H1 (cell line): ENCODE data around the gene RNF220. TPM values are rescaled to one million over a fixed set of nuclear protein-coding genes. Genes with fewer than 3 reads are reported as not detected.

Experiments
- CTCF ChIA-PET: fragments of 300-600 bp; sonication (Branson Sonifier 250); formaldehyde crosslinking; loops from one replicate; lab custom pipeline; 2021; ENCODE audit not compliant: partially characterized antibody; lab: Charles Lee
- POLR2A ChIA-PET: fragments of 300-600 bp; sonication (Branson Sonifier 250); formaldehyde crosslinking; loops from one replicate; lab custom pipeline; 2021; ENCODE audit warnings: inconsistent platforms; ENCODE audit not compliant: partially characterized antibody; lab: Charles Lee
- DNase-seq, 2 experiments: peaks; one replicate each; pipeline versions ENCODE4 v3.0.0 to v3.0.0-alpha.2; 2010 to 2022; ENCODE audit warnings: low spot score in 2 of 2, low read depth in 1 of 2, mixed read lengths in 1 of 2
- FAIRE-seq: peaks from 2 replicates; lab custom pipeline; 2011; peaks lifted over from hg19 to GRCh38; lab: Jason Lieb, UNC
- H2AFZ ChIP-seq: 2 replicates; pipeline ENCODE4 v1.8.1; 2012; ENCODE audit warnings: low read length, inconsistent platforms
- H2AK5ac ChIP-seq: 2 replicates; pipeline ENCODE4 v1.6.1; 2013; ENCODE audit warnings: low read depth, low read length
- H2BK120ac ChIP-seq: replicated peaks from 2 replicates; pipeline ENCODE3; 2013; ENCODE audit warnings: low read depth, low read length, inconsistent platforms
- H2BK12ac ChIP-seq: 2 replicates; pipeline ENCODE4 v1.6.1; 2013; ENCODE audit warnings: low read depth, low read length
- H2BK15ac ChIP-seq: 2 replicates; pipeline ENCODE4 v1.6.1; 2013; ENCODE audit warnings: low read length
- H2BK20ac ChIP-seq: 2 replicates; pipeline ENCODE4 v1.6.1; 2013; ENCODE audit warnings: low read length
- H2BK5ac ChIP-seq: 2 replicates; pipeline ENCODE4 v1.6.1; 2013; ENCODE audit warnings: low read depth, low read length
- H3K14ac ChIP-seq: 2 replicates; pipeline ENCODE4 v1.6.1; 2013; ENCODE audit warnings: inconsistent platforms; ENCODE audit not compliant: insufficient read length
- H3K18ac ChIP-seq: 2 replicates; pipeline ENCODE4 v1.6.1; 2013; ENCODE audit warnings: low read length; ENCODE audit errors: extremely low read depth
- H3K23ac ChIP-seq: 2 replicates; pipeline ENCODE4 v1.6.1; 2013; ENCODE audit warnings: inconsistent platforms; ENCODE audit not compliant: insufficient read length
- H3K23me2 ChIP-seq: 2 replicates; pipeline ENCODE4 v1.6.1; 2013; ENCODE audit warnings: low read depth, low read length
- H3K27ac ChIP-seq: 2 replicates; pipeline ENCODE4 v1.6.1; 2011; ENCODE audit warnings: low read depth, low read length, inconsistent platforms
- H3K27me3 ChIP-seq, 4 experiments: replicated peaks in 1 of 4; 1 replicate in 1 of 4; 2 replicates in 3 of 4; pipeline versions ENCODE4 v1.6.1 to v1.8.1; 2011 to 2013; ENCODE audit warnings: low read length in 3 of 4, mild to moderate bottlenecking in 3 of 4, inconsistent platforms in 2 of 4, mixed read lengths in 2 of 4, moderate library complexity in 1 of 4; ENCODE audit not compliant: control insufficient read depth in 3 of 4, insufficient read depth in 3 of 4; ENCODE audit errors: extremely low read depth in 1 of 4
- H3K36me3 ChIP-seq, 4 experiments: 2 replicates each; pipeline versions ENCODE4 v1.6.1 to v1.8.1; 2011 to 2013; ENCODE audit warnings: mild to moderate bottlenecking in 4 of 4, low read length in 3 of 4, moderate library complexity in 2 of 4, control low read depth in 1 of 4, inconsistent platforms in 1 of 4; ENCODE audit not compliant: insufficient read depth in 4 of 4, control insufficient read depth in 2 of 4
- H3K4ac ChIP-seq: replicated peaks from 2 replicates; pipeline ENCODE3; 2013; ENCODE audit warnings: low read length, low read depth, mixed read lengths, inconsistent platforms; ENCODE audit not compliant: insufficient read length
- H3K4me1 ChIP-seq, 4 experiments: replicated peaks in 1 of 4; 1 replicate in 1 of 4; 2 replicates in 3 of 4; pipeline versions ENCODE4 v1.6.1 to v1.8.1; 2011 to 2013; ENCODE audit warnings: low read length in 3 of 4, inconsistent platforms in 2 of 4, mixed read lengths in 1 of 4; ENCODE audit not compliant: insufficient read depth in 4 of 4, control insufficient read depth in 3 of 4
- H3K4me2 ChIP-seq, 2 experiments: 2 replicates each; pipeline versions ENCODE4 v1.6.1 to v1.8.1; 2011 to 2013; ENCODE audit warnings: low read depth in 2 of 2, low read length in 2 of 2, control low read depth in 1 of 2, inconsistent platforms in 1 of 2, mild to moderate bottlenecking in 1 of 2; ENCODE audit not compliant: insufficient read depth in 1 of 2
- H3K4me3 ChIP-seq, 4 experiments: fragments of 200-600, 300-600 bp in 1 of 4; sonication (generic), shearing (Covaris generic), sonication (Bioruptor Twin) in 1 of 4; 2 replicates each; pipeline versions ENCODE4 v1.5.1 to v1.8.1; 2011 to 2016; ENCODE audit warnings: low read length in 4 of 4, low read depth in 3 of 4, control low read depth in 2 of 4, inconsistent platforms in 2 of 4, mild to moderate bottlenecking in 2 of 4, mixed read lengths in 1 of 4, moderate library complexity in 1 of 4; ENCODE audit not compliant: insufficient read depth in 2 of 4; ENCODE audit errors: extremely low read depth in 1 of 4
- H3K56ac ChIP-seq: replicated peaks from 2 replicates; pipeline ENCODE3; 2013; ENCODE audit warnings: low read depth, mild to moderate bottlenecking, mixed read lengths, low read length, inconsistent platforms; ENCODE audit not compliant: insufficient read length
- H3K79me1 ChIP-seq: 2 replicates; pipeline ENCODE4 v1.6.1; 2013; ENCODE audit warnings: low read depth, low read length, control low read depth
- H3K79me2 ChIP-seq, 2 experiments: 2 replicates each; pipeline versions ENCODE4 v1.6.1 to v1.8.1; 2012 to 2013; ENCODE audit warnings: low read length in 2 of 2, mild to moderate bottlenecking in 2 of 2, inconsistent platforms in 1 of 2; ENCODE audit not compliant: insufficient read depth in 2 of 2, control insufficient read depth in 1 of 2
- H3K9ac ChIP-seq, 4 experiments: replicated peaks in 1 of 4; 1 replicate in 1 of 4; 2 replicates in 3 of 4; pipeline versions ENCODE4 v1.6.1 to v1.8.1; 2011 to 2013; ENCODE audit warnings: low read depth in 3 of 4, low read length in 3 of 4, control low read depth in 2 of 4, mild to moderate bottlenecking in 2 of 4, moderate library complexity in 2 of 4, inconsistent platforms in 1 of 4; ENCODE audit errors: extremely low read depth in 1 of 4
- H3K9me3 ChIP-seq, 2 experiments: 2 replicates each; pipeline versions ENCODE4 v1.6.1 to v1.8.1; 2012 to 2013; ENCODE audit warnings: mild to moderate bottlenecking in 2 of 2, moderate library complexity in 2 of 2, control low read depth in 1 of 2, inconsistent platforms in 1 of 2, low read depth in 1 of 2, low read length in 1 of 2, mixed read lengths in 1 of 2; ENCODE audit not compliant: insufficient read depth in 2 of 2
- H4K20me1 ChIP-seq, 2 experiments: replicated peaks in 1 of 2; 2 replicates each; pipeline versions ENCODE3 to v1.8.1; 2011 to 2013; ENCODE audit warnings: inconsistent platforms in 2 of 2, low read length in 2 of 2, mild to moderate bottlenecking in 1 of 2; ENCODE audit not compliant: insufficient read depth in 2 of 2, control insufficient read depth in 1 of 2
- H4K5ac ChIP-seq: 2 replicates; pipeline ENCODE4 v1.6.1; 2013; ENCODE audit warnings: low read length, low read depth, mixed read lengths, inconsistent platforms; ENCODE audit not compliant: insufficient read length
- H4K8ac ChIP-seq: 2 replicates; pipeline ENCODE4 v1.8.0; 2013; ENCODE audit warnings: mild to moderate bottlenecking, moderate library complexity, low read length, inconsistent platforms; ENCODE audit not compliant: insufficient read depth; ENCODE audit errors: extremely low read depth
- H4K91ac ChIP-seq: replicated peaks from 2 replicates; pipeline ENCODE3; 2013; ENCODE audit warnings: low read length, mixed read lengths, inconsistent platforms; ENCODE audit not compliant: insufficient read length
- ASH2L ChIP-seq: fragments of 200-600, 300-600 bp; sonication (generic); IDR thresholded peaks from one replicate; pipeline ENCODE4 v1.7.1; 2017; ENCODE audit warnings: low read length
- ATF3 ChIP-seq: IDR thresholded peaks from 2 replicates; pipeline ENCODE4 v1.6.1; 2011; ENCODE audit warnings: low read depth, mild to moderate bottlenecking, low read length; ENCODE audit not compliant: insufficient read depth
- CTBP2 ChIP-seq: IDR thresholded peaks from 2 replicates; pipeline ENCODE4 v1.7.0; 2011; ENCODE audit warnings: borderline replicate concordance, mild to moderate bottlenecking, moderate library complexity, mixed read lengths, low read length; ENCODE audit not compliant: insufficient read depth, insufficient read length
- HDAC6 ChIP-seq: IDR thresholded peaks from one replicate; pipeline ENCODE4 v1.7.1; 2012; ENCODE audit warnings: low read depth, mild to moderate bottlenecking, inconsistent platforms, low read length, moderate library complexity
- MAFK ChIP-seq: IDR thresholded peaks from 2 replicates; pipeline ENCODE4 v1.6.1; 2012; ENCODE audit warnings: low read depth, mild to moderate bottlenecking, improper control_type of control experiment, low read length
- NRF1 ChIP-seq: IDR thresholded peaks from 2 replicates; pipeline ENCODE4 v1.6.1; 2011; ENCODE audit warnings: mild to moderate bottlenecking, low read depth, low read length, improper control_type of control experiment
- RXRA ChIP-seq: IDR thresholded peaks from 2 replicates; pipeline ENCODE4 v1.6.1; 2011; ENCODE audit warnings: low read depth, mild to moderate bottlenecking, low read length, moderate library complexity; ENCODE audit not compliant: insufficient read depth
- SP1 ChIP-seq: IDR thresholded peaks from 2 replicates; pipeline ENCODE4 v1.6.1; 2011; ENCODE audit warnings: low read depth, low read length
- SP2 ChIP-seq: IDR thresholded peaks from 2 replicates; pipeline ENCODE4 v1.6.1; 2012; ENCODE audit warnings: mild to moderate bottlenecking, low read length, inconsistent platforms
- SUZ12 ChIP-seq: fragments of 200-600 bp; sonication (generic); IDR thresholded peaks from 2 replicates; pipeline ENCODE4 v1.6.1; 2012; ENCODE audit warnings: mild to moderate bottlenecking, inconsistent platforms, low read length, moderate library complexity, mixed read lengths
- ZNF274 ChIP-seq: IDR thresholded peaks from 2 replicates; pipeline ENCODE4 v1.7.0; 2012; ENCODE audit warnings: low read length, borderline replicate concordance; ENCODE audit errors: extremely low read depth
- WGBS, 2 experiments: shearing (Covaris generic) in 1 of 2; methylation state at CpG; one replicate each; pipeline versions ENCODE4 v1.1.6 to v1.1.7; 2013 to 2015; ENCODE audit warnings: low lambda C conversion rate in 2 of 2, mixed read lengths in 2 of 2, inconsistent platforms in 1 of 2, low coverage in 1 of 2, missing lambda C conversion rate in 1 of 2; ENCODE audit not compliant: insufficient replicate concordance in 2 of 2, insufficient coverage in 1 of 2, insufficient read length in 1 of 2; ENCODE audit errors: extremely low coverage in 1 of 2, missing lambda C conversion rate in 1 of 2; 5-methylcytosine and 5-hydroxymethylcytosine counted together
- polyA plus RNA-seq, 7 experiments: library from polyadenylated mRNA; depleted of rRNA in 3 of 7; stranded (reverse) in 5 of 7; unstranded in 2 of 7; fragments of >200 nt in 5 of 7; fragments of 200-250 nt in 2 of 7; gene quantifications; 1 replicate in 5 of 7; 2 replicates in 1 of 7; 4 replicates in 1 of 7; pipeline versions ENCODE4 v1.2.1 to v1.2.3, GENCODE V29; 2011 to 2013; ENCODE audit warnings: missing spikeins in 2 of 7, mixed read lengths in 2 of 7
- total RNA-seq: library from RNA; stranded (reverse); fragmentation: NEBNext Ultra II Directional; extraction: Animal tissue kit (Norgen Biotek cat#: 25700); gene quantifications from 2 replicates; pipeline ENCODE4 v1.2.1, GENCODE V29; 2021

RNF220 gene
- total and polyA plus RNA-seq, 2 of the 8 experiments (the other 6 are each of a cell fraction or from before 2014, with no cell fraction given), result 123 to 160 TPM

GRCh38 chr1:44654621-44655187 is 249.6 kb downstream of the RNF220 start:
- Histone ChIP-seq H3K4me3 (no peak overlapping the region), H3K14ac (no peak overlapping the region), H3K18ac (no peak overlapping the region), H3K27ac (no peak overlapping the region), H3K79me2 (no peaks in the 10 kb centered on the region), H3K4me2 (no peak overlapping the region), H3K4ac (no peak overlapping the region), H2AK5ac (no peak overlapping the region), H4K91ac (no peak overlapping the region), H3K4me1 (peaks cover 0 to 15% (median 8%) of the 10 kb centered on the region in 4 experiments; a peak in 5 of 7 replicates), H3K36me3 (peaks cover 2 to 13% (median 5%) of the 10 kb centered on the region in 4 experiments; a peak in 4 of 8 replicates), H2BK20ac (no peak overlapping the region), H3K56ac (no peak overlapping the region), H3K9ac (no peak overlapping the region), H4K5ac (no peak overlapping the region), H3K79me1 (no peaks in the 10 kb centered on the region), H2AFZ (no peak overlapping the region), H3K27me3 (no peaks in the 10 kb centered on the region), H2BK12ac (no peak overlapping the region), H4K20me1 (peaks cover 0 to 2% of the 10 kb centered on the region in 2 experiments), H2BK120ac (no peak overlapping the region), H3K23ac (no peak overlapping the region), H3K23me2 (no peaks in the 10 kb centered on the region), H2BK5ac (no peak overlapping the region), H3K9me3 (no peaks in the 10 kb centered on the region), H4K8ac (no peak overlapping the region), H2BK15ac (no peak overlapping the region)
- no peak for DNase-seq
- ChIA-PET CTCF (interaction anchor here (0.6 to 3.4 kb wide), 23 partner anchors 9 to 563 kb away, joined by 3 to 29 read pairs (median 4); partner anchors contain the start of genes ARMH1 and TMEM53), POLR2A (interaction anchor here (1.2 to 3.0 kb wide), 4 partner anchors 13 to 49 kb away, joined by 3 to 17 read pairs (median 4); no protein-coding TSS in a partner anchor)
- FAIRE-seq, result no peak
- WGBS, 2 experiments, result 93% methylated on average over 34 of the region's 35 CpGs; no CpG with 5 or more reads in 1 of the 2 experiments
- TF ChIP-seq ZNF274, result no peak
- no peak for TF ChIP-seq HDAC6
- no peak for TF ChIP-seq CTBP2
- no peak for TF ChIP-seq ATF3
- no peak for TF ChIP-seq NRF1
- no peak for TF ChIP-seq SP1
- no peak for TF ChIP-seq RXRA
- TF ChIP-seq SUZ12, result no peak
- TF ChIP-seq MAFK, result no peak
- TF ChIP-seq ASH2L, result no peak
- TF ChIP-seq SP2, result no peak
